GM12865 (cell line): ENCODE measurements around the gene TSR3.

ENCODE experiments used
- DNase-seq: peaks from one replicate; pipeline ENCODE4 v3.0.0; 2010; ENCODE audit warnings: low read depth
- H3K4me3 ChIP-seq: 2 replicates; pipeline ENCODE4 v1.5.1; 2011; ENCODE audit warnings: mild to moderate bottlenecking, low read depth, low read length, control low read depth
- TF ChIP-seq, protein P1 (sequence below): IDR thresholded peaks from 2 replicates; pipeline ENCODE4 v1.5.1; 2011; ENCODE audit warnings: low read length, control low read depth, low read depth, inconsistent platforms; ENCODE audit not compliant: insufficient read depth; ENCODE audit errors: missing control alignments

Gene TSR3

DNA sequence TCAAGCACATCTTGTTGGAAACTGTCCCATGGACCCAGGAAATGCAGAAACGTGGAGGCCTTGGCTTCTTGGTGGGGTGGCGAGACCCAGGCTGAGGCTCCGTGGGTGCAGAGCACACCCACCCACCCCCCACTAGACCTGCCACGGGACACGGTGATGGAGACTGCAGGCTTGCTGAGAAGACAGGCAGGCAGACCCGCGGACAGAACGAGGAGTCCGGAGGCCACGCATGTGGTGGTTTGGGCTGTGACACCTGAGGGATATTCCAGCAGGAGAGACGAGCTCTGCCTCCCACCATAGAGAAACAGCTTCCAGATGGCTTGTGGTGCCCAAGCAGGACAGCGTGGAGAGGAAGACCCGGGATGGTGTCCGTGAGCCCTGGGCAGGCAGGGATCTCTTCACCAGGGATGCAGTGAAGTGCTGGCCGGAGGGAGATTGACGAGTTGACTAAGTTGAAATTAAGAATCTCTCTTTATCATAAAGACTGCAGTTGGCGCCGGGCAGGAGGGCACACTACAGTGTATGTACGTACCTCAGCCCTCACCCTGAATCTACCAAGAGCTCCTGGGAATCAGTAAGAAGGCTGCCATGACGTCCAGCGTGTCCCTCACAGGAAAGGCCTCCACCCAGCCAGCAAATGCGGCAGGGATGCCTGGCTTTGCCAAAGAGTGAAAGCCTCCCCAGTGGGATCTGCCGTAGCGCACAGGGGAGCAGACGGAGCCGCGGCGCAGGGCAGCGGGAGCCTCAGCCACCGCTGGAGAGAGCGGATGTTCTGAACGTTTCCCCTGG, 34.0 kb downstream of the TSR3 start:
- no peak overlapping the region for H3K4me3 ChIP-seq
- TF ChIP-seq, protein P1, sequence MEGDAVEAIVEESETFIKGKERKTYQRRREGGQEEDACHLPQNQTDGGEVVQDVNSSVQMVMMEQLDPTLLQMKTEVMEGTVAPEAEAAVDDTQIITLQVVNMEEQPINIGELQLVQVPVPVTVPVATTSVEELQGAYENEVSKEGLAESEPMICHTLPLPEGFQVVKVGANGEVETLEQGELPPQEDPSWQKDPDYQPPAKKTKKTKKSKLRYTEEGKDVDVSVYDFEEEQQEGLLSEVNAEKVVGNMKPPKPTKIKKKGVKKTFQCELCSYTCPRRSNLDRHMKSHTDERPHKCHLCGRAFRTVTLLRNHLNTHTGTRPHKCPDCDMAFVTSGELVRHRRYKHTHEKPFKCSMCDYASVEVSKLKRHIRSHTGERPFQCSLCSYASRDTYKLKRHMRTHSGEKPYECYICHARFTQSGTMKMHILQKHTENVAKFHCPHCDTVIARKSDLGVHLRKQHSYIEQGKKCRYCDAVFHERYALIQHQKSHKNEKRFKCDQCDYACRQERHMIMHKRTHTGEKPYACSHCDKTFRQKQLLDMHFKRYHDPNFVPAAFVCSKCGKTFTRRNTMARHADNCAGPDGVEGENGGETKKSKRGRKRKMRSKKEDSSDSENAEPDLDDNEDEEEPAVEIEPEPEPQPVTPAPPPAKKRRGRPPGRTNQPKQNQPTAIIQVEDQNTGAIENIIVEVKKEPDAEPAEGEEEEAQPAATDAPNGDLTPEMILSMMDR, result no peak
- no peak for DNase-seq

DNA sequence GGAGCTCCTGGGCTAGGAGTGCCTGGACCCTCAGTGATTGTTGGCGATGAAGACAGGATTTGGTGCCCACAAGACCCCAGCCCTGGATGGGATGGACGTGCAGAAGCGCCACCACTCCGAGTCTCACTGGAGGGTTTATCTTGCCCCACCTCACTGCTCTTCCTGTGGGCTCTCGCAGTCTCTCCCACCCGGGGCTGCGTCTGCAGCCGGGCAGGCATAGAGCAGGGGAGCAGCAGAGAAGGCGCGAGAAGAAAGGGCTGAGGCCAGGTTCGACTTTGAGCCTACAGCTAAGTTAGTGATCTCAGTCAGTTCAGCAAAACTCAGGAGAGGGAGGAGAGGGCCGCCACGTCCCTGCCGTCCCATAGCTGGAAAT, 35.7 kb downstream of the TSR3 start:
- no peak for DNase-seq
- TF ChIP-seq, protein P1, result no peak
- no peak overlapping the region for H3K4me3 ChIP-seq

DNA sequence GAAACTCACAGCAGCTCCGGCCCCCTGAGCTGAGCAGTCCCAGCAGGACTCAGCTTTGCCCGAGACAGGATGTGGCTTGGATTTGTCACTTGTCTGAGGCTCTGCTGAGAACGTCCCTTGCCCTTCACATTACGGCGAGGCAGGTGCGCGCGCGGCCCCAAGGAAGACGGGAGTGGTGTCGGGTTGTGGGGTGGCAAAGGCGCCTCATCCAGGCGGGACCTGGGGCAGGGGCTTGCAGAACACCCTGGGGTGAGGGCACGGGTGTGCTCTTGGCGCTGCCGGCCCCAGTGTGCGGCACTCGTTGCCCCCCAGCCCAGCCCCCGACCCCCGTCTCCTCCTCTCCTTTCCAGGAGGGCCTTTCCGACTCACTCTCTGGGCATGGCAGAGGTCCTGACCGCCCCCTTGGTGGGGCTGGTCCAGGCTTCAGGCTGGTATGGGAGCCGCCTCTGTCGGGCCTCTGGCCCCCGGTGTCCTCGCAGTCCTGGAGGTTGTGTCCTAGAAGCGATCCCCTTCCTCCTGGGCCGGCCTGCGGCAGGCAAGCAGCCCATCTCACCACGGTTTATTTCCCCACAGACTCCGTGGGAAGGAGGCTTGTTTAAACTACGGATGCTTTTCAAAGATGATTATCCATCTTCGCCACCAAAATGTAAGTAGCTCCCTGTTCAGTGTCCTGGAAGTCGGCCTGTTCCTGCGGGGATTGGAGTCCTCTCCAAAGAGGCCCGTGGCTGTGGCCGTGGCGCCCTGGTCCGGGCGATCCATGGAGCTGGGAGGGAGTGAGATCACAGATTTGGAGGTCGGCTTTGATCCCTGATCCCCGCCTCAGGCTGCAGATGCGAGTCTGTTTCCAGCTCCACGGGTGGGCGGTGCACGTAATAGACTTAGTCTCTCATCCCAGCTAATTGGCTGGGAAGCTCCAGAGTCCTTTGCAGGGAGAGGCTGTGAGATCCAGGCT, 36.3 kb downstream of the TSR3 start:
- no peak overlapping the region for H3K4me3 ChIP-seq
- TF ChIP-seq, protein P1, result no peak
- peak; percentile 0 for DNase-seq

DNA sequence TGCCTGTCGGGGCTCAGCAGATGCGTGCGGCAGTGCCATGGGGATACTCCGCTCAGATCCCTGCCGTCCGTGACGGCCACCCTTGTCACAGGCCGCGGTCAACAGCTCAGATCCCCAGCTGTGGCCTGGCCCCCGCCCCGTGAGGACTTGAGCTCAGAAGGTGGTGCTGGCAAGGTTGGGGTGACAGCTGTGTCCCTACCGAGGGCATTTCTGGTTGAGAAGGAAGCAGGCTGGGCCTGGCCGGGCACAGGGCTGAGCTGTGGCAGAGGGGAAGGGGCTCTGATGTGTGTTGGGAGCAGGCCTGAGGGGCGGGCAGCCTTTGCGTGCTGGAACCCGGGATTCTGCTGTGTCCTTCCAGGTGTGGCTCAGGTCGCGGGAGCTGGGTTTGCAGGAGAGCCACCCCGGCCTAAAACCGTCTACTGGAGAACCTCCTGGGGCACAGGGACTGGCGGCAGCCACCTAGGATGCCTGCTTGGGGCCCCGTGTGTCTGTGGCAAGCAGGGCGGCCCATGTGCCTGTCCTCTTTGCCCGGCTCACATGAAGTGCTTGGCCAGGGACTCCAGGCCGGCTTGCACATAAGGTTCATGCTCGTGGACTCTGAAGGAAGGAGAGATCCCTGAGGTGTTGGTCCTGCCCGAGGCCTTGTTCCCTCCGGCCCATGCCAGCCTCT, 37.1 kb downstream of the TSR3 start:
- no peak overlapping the region for H3K4me3 ChIP-seq
- DNase-seq, result peak; percentile 1
- TF ChIP-seq, protein P1, result no peak

DNA sequence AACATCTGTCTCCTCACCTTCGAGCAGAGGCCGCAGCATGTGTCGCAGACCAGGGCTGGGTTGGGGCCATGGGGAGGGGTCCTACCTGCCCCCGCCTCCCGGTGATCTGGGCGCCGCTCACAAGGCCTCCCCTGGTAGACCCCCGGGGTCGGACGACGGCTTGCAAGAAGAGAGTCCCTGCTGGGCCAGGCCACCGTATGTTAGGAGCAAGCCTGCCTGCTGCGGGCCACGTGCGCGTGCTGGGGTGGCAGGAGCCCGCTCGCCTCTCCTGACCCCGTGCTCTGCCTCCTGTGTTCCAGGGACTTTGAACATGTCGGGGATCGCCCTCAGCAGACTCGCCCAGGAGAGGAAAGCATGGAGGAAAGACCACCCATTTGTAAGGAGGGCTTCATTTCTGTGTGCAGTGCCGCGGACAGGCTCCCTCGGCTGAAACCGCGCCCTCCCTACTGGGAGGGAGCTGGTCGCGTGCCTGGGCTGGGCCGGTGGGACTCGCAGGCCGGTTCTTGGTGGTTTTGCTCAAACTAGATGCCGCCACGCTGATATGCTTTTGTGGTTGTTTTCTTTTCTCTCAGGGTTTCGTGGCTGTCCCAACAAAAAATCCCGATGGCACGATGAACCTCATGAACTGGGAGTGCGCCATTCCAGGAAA, 37.8 kb downstream of the TSR3 start:
- TF ChIP-seq, protein P1, result no peak
- H3K4me3 ChIP-seq, result no peak overlapping the region
- DNase-seq, result peak; percentile 1

DNA sequence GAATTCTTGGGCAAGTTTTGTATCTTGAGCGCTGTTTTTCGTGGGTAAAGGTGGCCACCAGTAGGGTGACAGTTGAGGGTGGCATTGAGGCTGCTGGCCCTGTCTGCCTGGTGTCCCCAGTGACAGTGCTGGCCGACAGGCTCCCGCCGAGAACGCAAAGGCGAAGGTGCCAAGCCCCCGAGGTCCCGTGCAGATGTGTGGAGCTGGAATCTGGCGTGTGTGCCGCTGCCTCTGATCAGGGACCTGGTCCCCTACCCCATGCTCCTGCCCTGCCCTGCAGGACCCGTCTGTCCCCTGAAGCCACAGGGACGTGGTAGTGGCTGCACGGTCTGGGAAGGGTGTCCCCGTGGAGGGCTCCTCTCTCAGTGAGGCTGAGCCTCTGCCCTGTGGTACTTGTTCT, 38.8 kb downstream of the TSR3 start:
- TF ChIP-seq, protein P1, result no peak
- no peak overlapping the region for H3K4me3 ChIP-seq
- peak; percentile 0 for DNase-seq
